HG02973 (cell line): ENCODE measurements around the gene LKAAEAR1.

Source experiments
- ATAC-seq: cut with Tn5 transposase; IDR thresholded peaks from one replicate; pipeline ENCODE4 v1.9.1; 2021; ENCODE audit warnings: moderate library complexity; ENCODE audit not compliant: unreplicated experiment

The LKAAEAR1 gene

GRCh38 chr20:64111841-64112641 lies 27.8 kb upstream of the LKAAEAR1 start:
- no peak for ATAC-seq

- no peak for ATAC-seq
Observed at GRCh38 chr20:64110411-64111068, 26.3 kb upstream of the LKAAEAR1 start.

GRCh38 chr20:64109831-64110391 lies 25.7 kb upstream of the LKAAEAR1 start:
- no peak for ATAC-seq

GRCh38 chr20:64108731-64109681 lies 24.8 kb upstream of the LKAAEAR1 start:
- no peak for ATAC-seq

GRCh38 chr20:64107736-64108457 lies 23.7 kb upstream of the LKAAEAR1 start:
- no peak for ATAC-seq

- ATAC-seq = no peak
Observed at GRCh38 chr20:64106981-64107735, 23.0 kb upstream of the LKAAEAR1 start, which contains the start of gene NPBWR2. Gene NPBWR2, minus strand, starts transcription at chr20:64107565. Its CDS starts 734 bp downstream, at chr20:64106831.

- no peak for ATAC-seq
Observed at GRCh38 chr20:64106435-64106961, 22.3 kb upstream of the LKAAEAR1 start.

GRCh38 chr20:64105846-64106434 lies 21.7 kb upstream of the LKAAEAR1 start:
- ATAC-seq = no peak

GRCh38 chr20:64104667-64105451 lies 20.7 kb upstream of the LKAAEAR1 start:
- no peak for ATAC-seq

GRCh38 chr20:64103871-64104666 lies 19.9 kb upstream of the LKAAEAR1 start:
- no peak for ATAC-seq

- no peak for ATAC-seq
Observed at GRCh38 chr20:64102647-64103354, 18.6 kb upstream of the LKAAEAR1 start.

- no peak for ATAC-seq
Observed at GRCh38 chr20:64101731-64102621, 17.8 kb upstream of the LKAAEAR1 start.

- no peak for ATAC-seq
Observed at GRCh38 chr20:64100946-64101688, 16.9 kb upstream of the LKAAEAR1 start.

GRCh38 chr20:64100566-64100888 lies 16.3 kb upstream of the LKAAEAR1 start:
- ATAC-seq = no peak
